HEK293 (cell line): ENCODE results near the gene TMEM50B.

Source experiments
- CTCF ChIA-PET: fragments of 350-600 bp; formaldehyde crosslinking; extraction: SDS; loops from one replicate; lab custom pipeline; 2021; ENCODE audit warnings: antibody characterized with exemption; lab: Yijun Ruan, JAX
- POLR2A ChIA-PET: fragments of 300-600 bp; formaldehyde crosslinking; extraction: SDS; loops from one replicate; lab custom pipeline; 2020; ENCODE audit warnings: antibody characterized with exemption, inconsistent platforms; lab: Yijun Ruan, JAX
- H3K27ac ChIP-seq: fragments of 200-500 bp; sonication (Bioruptor generic); 2 replicates; pipeline ENCODE4 v1.5.1; 2014; ENCODE audit warnings: low read depth, low read length, control low read depth, inconsistent platforms; ENCODE audit errors: extremely low read depth
- H3K36me3 ChIP-seq, 2 experiments: fragments of 200-500 bp in 1 of 2; sonication (Bioruptor generic) in 1 of 2; 1 replicate in 1 of 2; 2 replicates in 1 of 2; pipeline ENCODE4 v1.5.1; 2014 to 2017; ENCODE audit warnings: inconsistent platforms in 2 of 2, low read length in 2 of 2; ENCODE audit not compliant: control insufficient read depth in 2 of 2, insufficient read depth in 1 of 2
- H3K4me1 ChIP-seq: fragments of 200-500 bp; sonication (Bioruptor generic); 2 replicates; pipeline ENCODE4 v1.5.1; 2014; ENCODE audit warnings: mild to moderate bottlenecking, low read length, inconsistent platforms; ENCODE audit not compliant: control insufficient read depth, insufficient read depth
- H3K4me3 ChIP-seq: 2 replicates; pipeline ENCODE4 v1.5.1; 2011; ENCODE audit warnings: low read depth, mild to moderate bottlenecking, control low read depth, low read length, moderate library complexity
- H3K9me3 ChIP-seq: fragments of 200-500 bp; sonication (Bioruptor generic); 2 replicates; pipeline ENCODE4 v1.5.1; 2014; ENCODE audit warnings: low read depth, low read length, inconsistent platforms; ENCODE audit not compliant: control insufficient read depth, insufficient read depth
- FEZF1 ChIP-seq: fragments of 450-650 bp; formaldehyde crosslinking; IDR thresholded peaks from 2 replicates; pipeline ENCODE4 v1.5.1; 2016; ENCODE audit warnings: missing biosample characterization, missing genetic modification characterization
- GLI4 ChIP-seq: fragments of 450-650 bp; formaldehyde crosslinking; IDR thresholded peaks from 2 replicates; pipeline ENCODE4 v1.5.1; 2016; ENCODE audit warnings: missing biosample characterization, missing genetic modification characterization
- KLF1 ChIP-seq: fragments of 450-650 bp; formaldehyde crosslinking; IDR thresholded peaks from 2 replicates; pipeline ENCODE4 v1.5.1; 2016; ENCODE audit warnings: missing biosample characterization, missing genetic modification characterization
- KLF9 ChIP-seq: fragments of 450-650 bp; formaldehyde crosslinking; IDR thresholded peaks from 2 replicates; pipeline ENCODE4 v1.5.1; 2016; ENCODE audit warnings: missing biosample characterization, missing genetic modification characterization, low read depth
- MEIS1 ChIP-seq: sonication (generic); formaldehyde crosslinking; IDR thresholded peaks from 2 replicates; pipeline ENCODE4 v1.8.1; 2022; ENCODE audit warnings: missing genetic modification reagents, mild to moderate bottlenecking, borderline replicate concordance
- ZFHX2 ChIP-seq: fragments of 450-650 bp; formaldehyde crosslinking; conservative IDR thresholded peaks from 2 replicates; pipeline ENCODE4 v1.5.1; 2016; ENCODE audit warnings: missing biosample characterization, missing genetic modification characterization
- ZFP37 ChIP-seq: fragments of 450-650 bp; formaldehyde crosslinking; IDR thresholded peaks from 2 replicates; pipeline ENCODE4 v1.5.1; 2016; ENCODE audit warnings: missing biosample characterization, missing genetic modification characterization
- ZNF132 ChIP-seq: fragments of 450-650 bp; formaldehyde crosslinking; IDR thresholded peaks from 2 replicates; pipeline ENCODE4 v1.5.1; 2017; ENCODE audit warnings: missing biosample characterization, missing genetic modification characterization, borderline replicate concordance
- ZNF138 ChIP-seq: fragments of 450-650 bp; formaldehyde crosslinking; IDR thresholded peaks from 2 replicates; pipeline ENCODE4 v1.5.1; 2016; ENCODE audit warnings: missing biosample characterization, missing genetic modification characterization, borderline replicate concordance
- ZNF174 ChIP-seq: fragments of 450-650 bp; formaldehyde crosslinking; IDR thresholded peaks from 2 replicates; pipeline ENCODE4 v1.5.0; 2017; ENCODE audit warnings: missing biosample characterization, mild to moderate bottlenecking, missing genetic modification characterization
- ZNF2 ChIP-seq: fragments of 450-650 bp; formaldehyde crosslinking; IDR thresholded peaks from 2 replicates; pipeline ENCODE4 v1.5.1; 2016; ENCODE audit warnings: missing biosample characterization, missing genetic modification characterization
- ZNF302 ChIP-seq: fragments of 450-650 bp; formaldehyde crosslinking; IDR thresholded peaks from 2 replicates; pipeline ENCODE4 v1.5.1; 2016; ENCODE audit warnings: missing biosample characterization, missing genetic modification characterization, low read depth
- ZNF37A ChIP-seq: fragments of 450-650 bp; IDR thresholded peaks from 2 replicates; pipeline ENCODE4 v1.5.1; 2018; ENCODE audit warnings: missing biosample characterization, missing genetic modification characterization
- ZNF394 ChIP-seq: fragments of 450-650 bp; formaldehyde crosslinking; IDR thresholded peaks from 2 replicates; pipeline ENCODE4 v1.5.1; 2016; ENCODE audit warnings: missing biosample characterization, missing genetic modification characterization, mild to moderate bottlenecking, moderate library complexity, borderline replicate concordance
- ZNF521 ChIP-seq: fragments of 450-650 bp; formaldehyde crosslinking; IDR thresholded peaks from 2 replicates; pipeline ENCODE4 v1.5.1; 2017; ENCODE audit warnings: missing biosample characterization, mild to moderate bottlenecking, missing genetic modification characterization
- ZNF544 ChIP-seq: fragments of 450-650 bp; formaldehyde crosslinking; IDR thresholded peaks from 2 replicates; pipeline ENCODE4 v1.5.0; 2017; ENCODE audit warnings: missing biosample characterization, missing genetic modification characterization
- ZNF624 ChIP-seq: fragments of 450-650 bp; formaldehyde crosslinking; IDR thresholded peaks from 2 replicates; pipeline ENCODE4 v1.5.1; 2017; ENCODE audit warnings: missing biosample characterization, missing genetic modification characterization
- ZNF837 ChIP-seq: fragments of 450-650 bp; formaldehyde crosslinking; IDR thresholded peaks from 2 replicates; pipeline ENCODE4 v1.5.1; 2016; ENCODE audit warnings: missing biosample characterization, missing genetic modification characterization
- TF ChIP-seq, protein P1 (sequence below): fragments of 450-650 bp; formaldehyde crosslinking; IDR thresholded peaks from 2 replicates; pipeline ENCODE4 v1.5.1; 2016; ENCODE audit warnings: missing biosample characterization, missing genetic modification characterization
- TF ChIP-seq, protein P2 (sequence below): fragments of 450-650 bp; formaldehyde crosslinking; IDR thresholded peaks from 2 replicates; pipeline ENCODE4 v1.5.1; 2016; ENCODE audit warnings: missing biosample characterization, missing genetic modification characterization
- TF ChIP-seq, protein P3 (sequence below): fragments of 450-650 bp; formaldehyde crosslinking; IDR thresholded peaks from 2 replicates; pipeline ENCODE4 v1.5.1; 2017; ENCODE audit warnings: missing biosample characterization, missing genetic modification characterization
- TF ChIP-seq, protein P4 (sequence below): fragments of 450-650 bp; formaldehyde crosslinking; IDR thresholded peaks from 2 replicates; pipeline ENCODE4 v1.5.1; 2017; ENCODE audit warnings: missing biosample characterization, missing genetic modification characterization
- TF ChIP-seq, protein P5 (sequence below): fragments of 450-650 bp; formaldehyde crosslinking; IDR thresholded peaks from 2 replicates; pipeline ENCODE4 v1.5.1; 2016; ENCODE audit warnings: missing biosample characterization, missing genetic modification characterization

TMEM50B gene

DNA sequence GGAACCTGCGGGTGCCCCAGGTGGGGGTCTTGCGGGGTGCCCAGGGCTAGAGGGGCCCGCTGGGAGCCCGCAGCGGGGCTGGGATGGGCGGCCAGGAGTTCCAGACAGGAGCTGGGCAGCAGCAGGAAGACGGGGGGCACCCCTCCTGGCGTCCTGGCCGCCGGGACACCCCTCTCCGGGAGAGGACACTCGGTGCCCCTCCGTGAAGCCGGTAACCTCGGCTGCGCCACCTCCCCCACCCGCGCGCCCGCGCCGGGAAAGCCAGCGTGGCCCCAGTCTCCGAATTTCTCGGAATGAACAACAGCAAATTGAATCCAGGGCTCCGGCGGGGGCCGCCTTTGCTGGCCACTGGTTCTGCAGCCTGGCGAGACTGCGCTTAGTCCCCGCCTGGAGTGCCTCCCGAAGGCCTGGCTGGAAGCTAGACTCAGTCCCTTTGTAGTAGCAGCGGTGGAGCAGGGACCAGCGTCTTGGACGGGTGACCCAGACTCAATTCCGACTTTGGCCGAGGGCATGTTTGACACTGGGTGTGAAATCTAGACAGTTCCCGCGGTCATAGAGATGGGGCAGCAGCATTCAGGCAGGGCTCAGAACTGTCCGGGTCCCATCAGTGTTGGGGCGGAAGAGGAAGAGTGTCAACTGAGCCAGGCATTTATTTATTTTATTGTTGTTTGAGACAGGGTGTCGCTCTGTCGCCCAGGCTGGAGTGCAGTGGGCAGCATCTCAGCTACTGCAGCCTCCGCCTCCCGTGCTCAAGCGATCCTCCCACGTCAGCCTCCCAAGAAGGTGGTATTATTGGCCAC, 75.8 kb downstream of the TMEM50B start:
- Histone ChIP-seq H3K4me3 (peak overlapping the region; percentile 68), H3K27ac (peak overlapping the region; percentile 77), H3K4me1 (peaks cover 7% of the 10 kb centered on the region), H3K36me3 (peaks cover 0 to 4% of the 10 kb centered on the region in 2 experiments; a peak in 1 of 3 replicates), H3K9me3 (no peaks in the 10 kb centered on the region)
- POLR2A ChIA-PET: interaction anchor here (0.5 to 1.8 kb wide), 9 partner anchors 9 to 317 kb away, joined by 3 to 6 read pairs (median 4); partner anchors contain the start of genes DNAJC28, IFNAR1, IL10RB and TMEM50B
- CTCF ChIA-PET: interaction anchor here (0.9 to 1.8 kb wide), 2 partner anchors 18 to 43 kb away, joined by 6 to 10 read pairs; no protein-coding TSS in a partner anchor
- peak; percentile 21; the same call in 1 of the 2 replicates for TF ChIP-seq ZNF2 (tag by site-specific recombination)
- TF ChIP-seq, protein P1, sequence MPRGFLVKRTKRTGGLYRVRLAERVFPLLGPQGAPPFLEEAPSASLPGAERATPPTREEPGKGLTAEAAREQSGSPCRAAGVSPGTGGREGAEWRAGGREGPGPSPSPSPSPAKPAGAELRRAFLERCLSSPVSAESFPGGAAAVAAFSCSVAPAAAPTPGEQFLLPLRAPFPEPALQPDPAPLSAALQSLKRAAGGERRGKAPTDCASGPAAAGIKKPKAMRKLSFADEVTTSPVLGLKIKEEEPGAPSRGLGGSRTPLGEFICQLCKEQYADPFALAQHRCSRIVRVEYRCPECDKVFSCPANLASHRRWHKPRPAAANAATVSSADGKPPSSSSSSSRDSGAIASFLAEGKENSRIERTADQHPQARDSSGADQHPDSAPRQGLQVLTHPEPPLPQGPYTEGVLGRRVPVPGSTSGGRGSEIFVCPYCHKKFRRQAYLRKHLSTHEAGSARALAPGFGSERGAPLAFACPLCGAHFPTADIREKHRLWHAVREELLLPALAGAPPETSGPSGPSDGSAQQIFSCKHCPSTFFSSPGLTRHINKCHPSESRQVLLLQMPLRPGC (tag by site-specific recombination): no peak
- no peak for TF ChIP-seq ZNF302
- TF ChIP-seq FEZF1 (tag by site-specific recombination): no peak
- no peak for TF ChIP-seq GLI4 (tag by site-specific recombination)
- TF ChIP-seq, protein P2, sequence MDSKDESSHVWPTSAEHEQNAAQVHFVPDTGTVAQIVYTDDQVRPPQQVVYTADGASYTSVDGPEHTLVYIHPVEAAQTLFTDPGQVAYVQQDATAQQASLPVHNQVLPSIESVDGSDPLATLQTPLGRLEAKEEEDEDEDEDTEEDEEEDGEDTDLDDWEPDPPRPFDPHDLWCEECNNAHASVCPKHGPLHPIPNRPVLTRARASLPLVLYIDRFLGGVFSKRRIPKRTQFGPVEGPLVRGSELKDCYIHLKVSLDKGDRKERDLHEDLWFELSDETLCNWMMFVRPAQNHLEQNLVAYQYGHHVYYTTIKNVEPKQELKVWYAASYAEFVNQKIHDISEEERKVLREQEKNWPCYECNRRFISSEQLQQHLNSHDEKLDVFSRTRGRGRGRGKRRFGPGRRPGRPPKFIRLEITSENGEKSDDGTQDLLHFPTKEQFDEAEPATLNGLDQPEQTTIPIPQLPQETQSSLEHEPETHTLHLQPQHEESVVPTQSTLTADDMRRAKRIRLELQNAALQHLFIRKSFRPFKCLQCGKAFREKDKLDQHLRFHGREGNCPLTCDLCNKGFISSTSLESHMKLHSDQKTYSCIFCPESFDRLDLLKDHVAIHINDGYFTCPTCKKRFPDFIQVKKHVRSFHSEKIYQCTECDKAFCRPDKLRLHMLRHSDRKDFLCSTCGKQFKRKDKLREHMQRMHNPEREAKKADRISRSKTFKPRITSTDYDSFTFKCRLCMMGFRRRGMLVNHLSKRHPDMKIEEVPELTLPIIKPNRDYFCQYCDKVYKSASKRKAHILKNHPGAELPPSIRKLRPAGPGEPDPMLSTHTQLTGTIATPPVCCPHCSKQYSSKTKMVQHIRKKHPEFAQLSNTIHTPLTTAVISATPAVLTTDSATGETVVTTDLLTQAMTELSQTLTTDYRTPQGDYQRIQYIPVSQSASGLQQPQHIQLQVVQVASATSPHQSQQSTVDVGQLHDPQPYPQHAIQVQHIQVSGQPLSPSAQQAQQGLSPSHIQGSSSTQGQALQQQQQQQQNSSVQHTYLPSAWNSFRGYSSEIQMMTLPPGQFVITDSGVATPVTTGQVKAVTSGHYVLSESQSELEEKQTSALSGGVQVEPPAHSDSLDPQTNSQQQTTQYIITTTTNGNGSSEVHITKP: 0 out of 2 replicates have a peak, but pooled peaks have one; percentile 31
- TF ChIP-seq ZFP37 (tag by site-specific recombination): peak; percentile 33; the same call in 1 of the 2 replicates
- no peak for TF ChIP-seq KLF9 (tag by site-specific recombination)
- TF ChIP-seq ZNF174 (tag by site-specific recombination): no peak
- TF ChIP-seq ZNF624 (tag by site-specific recombination): no peak
- TF ChIP-seq, protein P3, sequence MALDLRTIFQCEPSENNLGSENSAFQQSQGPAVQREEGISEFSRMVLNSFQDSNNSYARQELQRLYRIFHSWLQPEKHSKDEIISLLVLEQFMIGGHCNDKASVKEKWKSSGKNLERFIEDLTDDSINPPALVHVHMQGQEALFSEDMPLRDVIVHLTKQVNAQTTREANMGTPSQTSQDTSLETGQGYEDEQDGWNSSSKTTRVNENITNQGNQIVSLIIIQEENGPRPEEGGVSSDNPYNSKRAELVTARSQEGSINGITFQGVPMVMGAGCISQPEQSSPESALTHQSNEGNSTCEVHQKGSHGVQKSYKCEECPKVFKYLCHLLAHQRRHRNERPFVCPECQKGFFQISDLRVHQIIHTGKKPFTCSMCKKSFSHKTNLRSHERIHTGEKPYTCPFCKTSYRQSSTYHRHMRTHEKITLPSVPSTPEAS: no peak
- TF ChIP-seq, protein P4, sequence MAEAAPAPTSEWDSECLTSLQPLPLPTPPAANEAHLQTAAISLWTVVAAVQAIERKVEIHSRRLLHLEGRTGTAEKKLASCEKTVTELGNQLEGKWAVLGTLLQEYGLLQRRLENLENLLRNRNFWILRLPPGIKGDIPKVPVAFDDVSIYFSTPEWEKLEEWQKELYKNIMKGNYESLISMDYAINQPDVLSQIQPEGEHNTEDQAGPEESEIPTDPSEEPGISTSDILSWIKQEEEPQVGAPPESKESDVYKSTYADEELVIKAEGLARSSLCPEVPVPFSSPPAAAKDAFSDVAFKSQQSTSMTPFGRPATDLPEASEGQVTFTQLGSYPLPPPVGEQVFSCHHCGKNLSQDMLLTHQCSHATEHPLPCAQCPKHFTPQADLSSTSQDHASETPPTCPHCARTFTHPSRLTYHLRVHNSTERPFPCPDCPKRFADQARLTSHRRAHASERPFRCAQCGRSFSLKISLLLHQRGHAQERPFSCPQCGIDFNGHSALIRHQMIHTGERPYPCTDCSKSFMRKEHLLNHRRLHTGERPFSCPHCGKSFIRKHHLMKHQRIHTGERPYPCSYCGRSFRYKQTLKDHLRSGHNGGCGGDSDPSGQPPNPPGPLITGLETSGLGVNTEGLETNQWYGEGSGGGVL (tag by site-specific recombination): peak; percentile 48; the same call in 1 of the 2 replicates
- TF ChIP-seq ZNF37A: no peak
- no peak for TF ChIP-seq MEIS1 (CRISPR knock-in tag)
- TF ChIP-seq ZNF837 (tag by site-specific recombination): no peak
- TF ChIP-seq ZNF132 (tag by site-specific recombination): no peak
- peak; percentile 90 for TF ChIP-seq ZFHX2 (tag by site-specific recombination)
- no peak for TF ChIP-seq KLF1 (tag by site-specific recombination)
- TF ChIP-seq ZNF394 (tag by site-specific recombination): peak; percentile 45; the same call in 1 of the 2 replicates
- TF ChIP-seq, protein P5, sequence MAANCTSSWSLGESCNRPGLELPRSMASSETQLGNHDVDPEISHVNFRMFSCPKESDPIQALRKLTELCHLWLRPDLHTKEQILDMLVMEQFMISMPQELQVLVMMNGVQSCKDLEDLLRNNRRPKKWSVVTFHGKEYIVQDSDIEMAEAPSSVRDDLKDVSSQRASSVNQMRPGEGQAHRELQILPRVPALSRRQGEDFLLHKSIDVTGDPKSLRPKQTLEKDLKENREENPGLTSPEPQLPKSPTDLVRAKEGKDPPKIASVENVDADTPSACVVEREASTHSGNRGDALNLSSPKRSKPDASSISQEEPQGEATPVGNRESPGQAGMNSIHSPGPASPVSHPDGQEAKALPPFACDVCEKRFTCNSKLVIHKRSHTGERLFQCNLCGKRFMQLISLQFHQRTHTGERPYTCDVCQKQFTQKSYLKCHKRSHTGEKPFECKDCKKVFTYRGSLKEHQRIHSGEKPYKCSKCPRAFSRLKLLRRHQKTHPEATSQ (tag by site-specific recombination): peak; percentile 61; the same call in 1 of the 2 replicates
- no peak for TF ChIP-seq ZNF521 (tag by site-specific recombination)
- TF ChIP-seq ZNF544 (tag by site-specific recombination): no peak
- TF ChIP-seq ZNF138 (tag by site-specific recombination): no peak
